GM21737 (cell line): ENCODE results near the gene EPHA1.

Experiments
- ATAC-seq: cut with Tn5 transposase; IDR thresholded peaks from one replicate; pipeline ENCODE4 v1.9.1; 2021; ENCODE audit warnings: mild to moderate bottlenecking, moderate library complexity; ENCODE audit not compliant: unreplicated experiment

Gene EPHA1

GRCh38 chr7:143390104-143390772 is 18.4 kb downstream of the EPHA1 start:
- ATAC-seq: no peak

- ATAC-seq: no peak
Measured at GRCh38 chr7:143389316-143390103, 19.1 kb downstream of the EPHA1 start.

GRCh38 chr7:143388491-143389101 is 20.1 kb downstream of the EPHA1 start:
- ATAC-seq: no peak

- ATAC-seq: no peak
Measured at GRCh38 chr7:143388051-143388450, 20.6 kb downstream of the EPHA1 start.

GRCh38 chr7:143387156-143387975 is 21.3 kb downstream of the EPHA1 start:
- no peak for ATAC-seq

- ATAC-seq: peak; percentile 51
Measured at GRCh38 chr7:143385891-143386781, 22.5 kb downstream of the EPHA1 start.

GRCh38 chr7:143384661-143385631 is 23.7 kb downstream of the EPHA1 start:
- ATAC-seq: no peak

GRCh38 chr7:143384148-143384547 is 24.5 kb downstream of the EPHA1 start:
- no peak for ATAC-seq

- no peak for ATAC-seq
Measured at GRCh38 chr7:143383642-143383957, 25.1 kb downstream of the EPHA1 start.

- ATAC-seq: no peak
Measured at GRCh38 chr7:143382791-143383641, 25.6 kb downstream of the EPHA1 start.

GRCh38 chr7:143382126-143382790 is 26.4 kb downstream of the EPHA1 start:
- no peak for ATAC-seq

GRCh38 chr7:143381427-143382125 is 27.1 kb downstream of the EPHA1 start:
- ATAC-seq: peak; percentile 14

GRCh38 chr7:143380646-143381426 is 27.8 kb downstream of the EPHA1 start, which contains the start of gene ZYX:
Gene ZYX (plus strand): TSS chr7:143381345. CDS start chr7:143381572, 227 bp downstream.
- ATAC-seq: peak; percentile 74

GRCh38 chr7:143380260-143380645 is 28.4 kb downstream of the EPHA1 start:
- ATAC-seq: peak; percentile 43

- no peak for ATAC-seq
Measured at GRCh38 chr7:143379611-143380259, 28.9 kb downstream of the EPHA1 start.

- no peak for ATAC-seq
Measured at GRCh38 chr7:143376396-143376795, 32.3 kb downstream of the EPHA1 start.
